Measurements from ENCODE around the gene CBX6.

Gene CBX6

GRCh38 chr22:38832005-38832978 lies 39.7 kb downstream of the CBX6 start:
- Histone ChIP-seq H2AFZ (ENCODE audit: low read depth, low read length) (no peak overlapping the region), H3K9me3 (ENCODE audit: insufficient read depth, low read length) (no peaks in the 10 kb centered on the region), H3K4me1 (ENCODE audit: low read length) (no peaks in the 10 kb centered on the region), H3K27ac (ENCODE audit: low read length) (no peak overlapping the region), H4K20me1 (ENCODE audit: insufficient read depth, low read length) (no peaks in the 10 kb centered on the region), H3K36me3 (replicated peaks; ENCODE audit: low read depth, low read length) (no peaks in the 10 kb centered on the region), H3K9ac (ENCODE audit: low read length) (no peak overlapping the region), H3K4me3 (ENCODE audit: low read length) (no peak overlapping the region), H3K27me3 (ENCODE audit: low read depth, low read length) (peaks cover 7% of the 10 kb centered on the region), H3K4me2 (ENCODE audit: low read length) (no peak overlapping the region), H3K79me2 (ENCODE audit: low read length) (no peaks in the 10 kb centered on the region)
- TF ChIP-seq EZH2phosphoT487 (IDR thresholded peaks at IDR 0.05; ENCODE audit: low read depth) (no peak), CTCF (IDR thresholded peaks at IDR 0.05; ENCODE audit: low read depth, low read length) (no peak)

GRCh38 chr22:38831166-38831945 lies 40.7 kb downstream of the CBX6 start:
- Histone ChIP-seq H3K79me2 (ENCODE audit: low read length) (no peaks in the 10 kb centered on the region), H3K9ac (ENCODE audit: low read length) (no peak overlapping the region), H2AFZ (ENCODE audit: low read depth, low read length) (no peak overlapping the region), H3K9me3 (ENCODE audit: insufficient read depth, low read length) (no peaks in the 10 kb centered on the region), H3K4me1 (ENCODE audit: low read length) (no peaks in the 10 kb centered on the region), H4K20me1 (ENCODE audit: insufficient read depth, low read length) (no peaks in the 10 kb centered on the region), H3K27me3 (ENCODE audit: low read depth, low read length) (peaks cover 5% of the 10 kb centered on the region), H3K27ac (ENCODE audit: low read length) (no peak overlapping the region), H3K36me3 (replicated peaks; ENCODE audit: low read depth, low read length) (no peaks in the 10 kb centered on the region), H3K4me2 (ENCODE audit: low read length) (no peak overlapping the region), H3K4me3 (ENCODE audit: low read length) (no peak overlapping the region)
- TF ChIP-seq EZH2phosphoT487 (IDR thresholded peaks at IDR 0.05; ENCODE audit: low read depth) (no peak), CTCF (IDR thresholded peaks at IDR 0.05; ENCODE audit: low read depth, low read length) (no peak)

- H4K20me1 ChIP-seq (ENCODE audit: insufficient read depth, low read length) = no peaks in the 10 kb centered on the region
- H3K4me1 ChIP-seq (ENCODE audit: low read length) = no peaks in the 10 kb centered on the region
- no peak overlapping the region for H3K4me2 ChIP-seq (ENCODE audit: low read length)
- H3K36me3 ChIP-seq (replicated peaks; ENCODE audit: low read depth, low read length) = no peaks in the 10 kb centered on the region
- peaks cover 5% of the 10 kb centered on the region for H3K27me3 ChIP-seq (ENCODE audit: low read depth, low read length)
- no peak overlapping the region for H3K9ac ChIP-seq (ENCODE audit: low read length)
- H3K79me2 ChIP-seq (ENCODE audit: low read length) = no peaks in the 10 kb centered on the region
- no peak overlapping the region for H3K27ac ChIP-seq (ENCODE audit: low read length)
- H2AFZ ChIP-seq (ENCODE audit: low read depth, low read length) = no peak overlapping the region
- no peaks in the 10 kb centered on the region for H3K9me3 ChIP-seq (ENCODE audit: insufficient read depth, low read length)
- H3K4me3 ChIP-seq (ENCODE audit: low read length) = no peak overlapping the region
- TF ChIP-seq EZH2phosphoT487 (IDR thresholded peaks at IDR 0.05; ENCODE audit: low read depth) = no peak
- TF ChIP-seq CTCF (IDR thresholded peaks at IDR 0.05; ENCODE audit: low read depth, low read length) = no peak
Observed at GRCh38 chr22:38830845-38831108, 41.2 kb downstream of the CBX6 start.
